GM12878 (cell line): ENCODE measurements around the gene ATP1A1.

Experiments used
- CEBPB ChIP-seq, 2 experiments: fragments of 150-350 bp in 1 of 2; IDR thresholded peaks; 2 replicates each; pipeline ENCODE4 v1.6.1; 2012 to 2014; ENCODE audit warnings: low read depth in 2 of 2, low read length in 2 of 2, borderline replicate concordance in 1 of 2, inconsistent platforms in 1 of 2
- CHD2 ChIP-seq: IDR thresholded peaks from 2 replicates; pipeline ENCODE4 v1.6.1; 2011; ENCODE audit warnings: low read depth, low read length, improper control_type of control experiment, borderline replicate concordance
- CHD4 ChIP-seq: fragments of 200-600 bp; sonication (generic); IDR thresholded peaks from 2 replicates; pipeline ENCODE4 v1.6.1; 2016; ENCODE audit warnings: mild to moderate bottlenecking
- DPF2 ChIP-seq: fragments of 450-650 bp; IDR thresholded peaks from 2 replicates; pipeline ENCODE4 v1.6.1; 2017; ENCODE audit warnings: mild to moderate bottlenecking
- HDAC6 ChIP-seq: fragments of 200-600 bp; sonication (generic); IDR thresholded peaks from one replicate; pipeline ENCODE4 v1.8.0; 2017; ENCODE audit warnings: antibody characterized with exemption; ENCODE audit not compliant: unreplicated experiment
- MTA2 ChIP-seq: fragments of 450-650 bp; IDR thresholded peaks from 2 replicates; pipeline ENCODE4 v1.6.1; 2016; ENCODE audit warnings: low read depth, mild to moderate bottlenecking, moderate library complexity
- MTA3 ChIP-seq: IDR thresholded peaks from 2 replicates; pipeline ENCODE4 v1.6.1; 2012; ENCODE audit warnings: low read length, inconsistent platforms, borderline replicate concordance
- NRF1 ChIP-seq: conservative IDR thresholded peaks from 2 replicates; pipeline ENCODE4 v1.6.1; 2011; ENCODE audit warnings: mild to moderate bottlenecking, low read depth, low read length, improper control_type of control experiment
- POLR2AphosphoS2 ChIP-seq: IDR thresholded peaks from 2 replicates; pipeline ENCODE4 v1.6.1; 2011; ENCODE audit warnings: low read depth, mild to moderate bottlenecking, low read length, improper control_type of control experiment, moderate library complexity
- POLR2AphosphoS5 ChIP-seq: IDR thresholded peaks from 2 replicates; pipeline ENCODE4 v1.6.1; 2011; ENCODE audit warnings: mild to moderate bottlenecking, low read length, inconsistent platforms
- RFX5 ChIP-seq: IDR thresholded peaks from 2 replicates; pipeline ENCODE4 v1.6.1; 2011; ENCODE audit warnings: low read depth, low read length, improper control_type of control experiment
- TF ChIP-seq, protein P1 (sequence below), 3 experiments: IDR thresholded peaks in 2 of 3; conservative IDR thresholded peaks in 1 of 3; 2 replicates each; pipeline ENCODE4 v1.5.1; 2011; ENCODE audit warnings: low read depth in 3 of 3, low read length in 3 of 3, mild to moderate bottlenecking in 3 of 3, control low read depth in 2 of 3, moderate library complexity in 2 of 3, inconsistent platforms in 1 of 3, mixed read lengths in 1 of 3; ENCODE audit not compliant: control insufficient read depth in 2 of 3, insufficient read depth in 1 of 3; ENCODE audit errors: extremely low read depth in 1 of 3
- TF ChIP-seq, protein P2 (sequence below): IDR thresholded peaks from 2 replicates; pipeline ENCODE4 v1.6.1; 2012; ENCODE audit warnings: low read length, inconsistent platforms

DNA sequence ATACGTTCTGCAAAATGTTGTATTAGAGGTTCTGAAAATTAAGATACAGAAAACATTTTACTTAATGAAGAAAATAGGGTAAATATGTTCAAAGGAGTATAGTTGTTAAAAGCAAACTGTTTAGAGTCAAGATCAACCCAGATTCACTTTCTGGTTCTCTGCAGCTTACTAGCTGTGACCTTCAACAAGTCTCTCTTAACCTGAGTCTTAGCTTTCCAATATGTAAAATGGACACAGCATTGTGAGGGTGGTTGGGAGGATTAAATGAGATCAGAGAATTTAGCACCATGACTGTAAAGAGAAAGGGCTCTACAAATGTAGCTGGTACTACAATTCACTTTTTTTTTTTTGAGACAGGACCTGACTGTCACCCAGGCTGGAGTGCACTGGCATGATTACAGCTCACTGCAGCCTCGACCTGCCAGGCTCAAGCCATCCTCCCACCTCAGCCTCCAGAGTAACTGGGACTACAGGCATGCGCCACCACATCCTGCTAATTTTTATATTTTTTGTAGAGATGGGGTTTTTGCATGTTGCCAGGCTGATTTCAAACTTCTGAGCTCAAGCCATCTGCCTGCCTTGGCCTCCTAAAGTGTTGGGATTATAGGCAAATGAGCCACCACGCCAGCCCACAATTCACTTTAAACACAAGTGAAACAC is 43.9 kb downstream of the ATP1A1 start:
- TF ChIP-seq POLR2AphosphoS2 (no peak), NRF1 (no peak), MTA3 (no peak), CHD4 (no peak), CEBPB (IDR thresholded peaks at IDR 0.05; ENCODE audit: borderline replicate concordance in 1 of 2, low read depth in 2 of 2, low read length in 2 of 2) (no peak), HDAC6 (no peak), MTA2 (no peak), DPF2 (no peak), RFX5 (no peak), POLR2AphosphoS5 (no peak), CHD2 (no peak)
- TF ChIP-seq, protein P1, sequence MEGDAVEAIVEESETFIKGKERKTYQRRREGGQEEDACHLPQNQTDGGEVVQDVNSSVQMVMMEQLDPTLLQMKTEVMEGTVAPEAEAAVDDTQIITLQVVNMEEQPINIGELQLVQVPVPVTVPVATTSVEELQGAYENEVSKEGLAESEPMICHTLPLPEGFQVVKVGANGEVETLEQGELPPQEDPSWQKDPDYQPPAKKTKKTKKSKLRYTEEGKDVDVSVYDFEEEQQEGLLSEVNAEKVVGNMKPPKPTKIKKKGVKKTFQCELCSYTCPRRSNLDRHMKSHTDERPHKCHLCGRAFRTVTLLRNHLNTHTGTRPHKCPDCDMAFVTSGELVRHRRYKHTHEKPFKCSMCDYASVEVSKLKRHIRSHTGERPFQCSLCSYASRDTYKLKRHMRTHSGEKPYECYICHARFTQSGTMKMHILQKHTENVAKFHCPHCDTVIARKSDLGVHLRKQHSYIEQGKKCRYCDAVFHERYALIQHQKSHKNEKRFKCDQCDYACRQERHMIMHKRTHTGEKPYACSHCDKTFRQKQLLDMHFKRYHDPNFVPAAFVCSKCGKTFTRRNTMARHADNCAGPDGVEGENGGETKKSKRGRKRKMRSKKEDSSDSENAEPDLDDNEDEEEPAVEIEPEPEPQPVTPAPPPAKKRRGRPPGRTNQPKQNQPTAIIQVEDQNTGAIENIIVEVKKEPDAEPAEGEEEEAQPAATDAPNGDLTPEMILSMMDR (IDR thresholded peaks at IDR 0.05 in 2 of 3, conservative IDR thresholded peaks at IDR 0.05 in 1 of 3; ENCODE audit: control insufficient read depth in 2 of 3, extremely low read depth in 1 of 3, insufficient read depth in 1 of 3, low read depth in 3 of 3, low read length in 3 of 3): no peak
- TF ChIP-seq, protein P2, sequence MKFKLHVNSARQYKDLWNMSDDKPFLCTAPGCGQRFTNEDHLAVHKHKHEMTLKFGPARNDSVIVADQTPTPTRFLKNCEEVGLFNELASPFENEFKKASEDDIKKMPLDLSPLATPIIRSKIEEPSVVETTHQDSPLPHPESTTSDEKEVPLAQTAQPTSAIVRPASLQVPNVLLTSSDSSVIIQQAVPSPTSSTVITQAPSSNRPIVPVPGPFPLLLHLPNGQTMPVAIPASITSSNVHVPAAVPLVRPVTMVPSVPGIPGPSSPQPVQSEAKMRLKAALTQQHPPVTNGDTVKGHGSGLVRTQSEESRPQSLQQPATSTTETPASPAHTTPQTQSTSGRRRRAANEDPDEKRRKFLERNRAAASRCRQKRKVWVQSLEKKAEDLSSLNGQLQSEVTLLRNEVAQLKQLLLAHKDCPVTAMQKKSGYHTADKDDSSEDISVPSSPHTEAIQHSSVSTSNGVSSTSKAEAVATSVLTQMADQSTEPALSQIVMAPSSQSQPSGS: no peak
